Measurements from ENCODE around the gene ESRRG. TPM values are rescaled to one million over a fixed set of nuclear protein-coding genes. Genes with fewer than 3 reads are reported as not detected.
A peak's percentile ranks its signal among the peaks of the same experiment; 100 is the strongest.

The ESRRG gene
- total and polyA plus RNA-seq, 2 of the 8 experiments (the other 6 are each of a cell fraction or from before 2014, with no cell fraction given): 0.59 to 1.4 TPM

DNA sequence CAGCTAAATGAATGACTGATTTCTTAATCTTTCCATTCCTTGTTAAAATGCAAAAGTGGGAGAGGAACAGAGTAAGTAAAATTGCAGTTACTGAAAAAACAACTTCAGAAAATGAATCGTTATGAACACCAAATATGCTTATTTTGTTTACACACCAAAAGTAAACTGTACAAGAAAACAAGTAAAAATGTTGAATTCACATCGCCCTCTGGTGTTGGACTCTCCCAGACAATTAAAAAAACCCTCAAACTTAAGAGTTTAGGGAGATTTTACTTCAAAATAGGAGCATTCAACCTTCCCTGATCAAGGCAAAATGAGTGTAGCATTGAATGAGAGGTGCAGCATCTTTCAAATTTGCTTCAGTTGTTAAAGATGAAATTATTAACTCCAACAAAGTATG lies 19.4 kb upstream of the ESRRG start:
- Histone ChIP-seq H3K23me2 (ENCODE audit: low read depth, low read length) (no peaks in the 10 kb centered on the region), H3K23ac (ENCODE audit: insufficient read length) (no peak overlapping the region), H3K36me3 (ENCODE audit: control insufficient read depth in 2 of 4, insufficient read depth in 4 of 4, low read length in 3 of 4) (no peaks in the 10 kb centered on the region), H3K56ac (replicated peaks; ENCODE audit: insufficient read length, low read depth, low read length) (no peak overlapping the region), H3K4me3 (ENCODE audit: extremely low read depth in 1 of 4, insufficient read depth in 2 of 4, low read depth in 3 of 4, low read length in 4 of 4) (no peak overlapping the region), H2BK12ac (ENCODE audit: low read depth, low read length) (no peak overlapping the region), H3K4me1 (replicated peaks in 1 of 4; ENCODE audit: control insufficient read depth in 3 of 4, insufficient read depth in 4 of 4, low read length in 3 of 4) (peaks cover 0 to 8% (median under 1%) of the 10 kb centered on the region in 4 experiments; a peak in 3 of 7 replicates), H2BK20ac (ENCODE audit: low read length) (no peak overlapping the region), H2BK15ac (ENCODE audit: low read length) (no peak overlapping the region), H3K4ac (replicated peaks; ENCODE audit: insufficient read length, low read depth, low read length) (no peak overlapping the region), H3K9me3 (ENCODE audit: insufficient read depth in 2 of 2, low read depth in 1 of 2, low read length in 1 of 2) (no peaks in the 10 kb centered on the region), H3K18ac (ENCODE audit: extremely low read depth, low read length) (no peak overlapping the region), H2AK5ac (ENCODE audit: low read depth, low read length) (no peak overlapping the region), H2AFZ (ENCODE audit: low read length) (no peak overlapping the region), H3K79me2 (ENCODE audit: control insufficient read depth in 1 of 2, insufficient read depth in 2 of 2, low read length in 2 of 2) (no peaks in the 10 kb centered on the region), H3K4me2 (ENCODE audit: insufficient read depth in 1 of 2, low read depth in 2 of 2, low read length in 2 of 2) (no peak overlapping the region), H3K14ac (ENCODE audit: insufficient read length) (no peak overlapping the region), H3K27me3 (replicated peaks in 1 of 4; ENCODE audit: control insufficient read depth in 3 of 4, extremely low read depth in 1 of 4, insufficient read depth in 3 of 4, low read length in 3 of 4) (no peaks in the 10 kb centered on the region), H4K20me1 (replicated peaks in 1 of 2; ENCODE audit: control insufficient read depth in 1 of 2, insufficient read depth in 2 of 2, low read length in 2 of 2) (peaks cover 0 to 1% of the 10 kb centered on the region in 2 experiments), H4K5ac (ENCODE audit: insufficient read length, low read depth, low read length) (no peak overlapping the region), H2BK5ac (ENCODE audit: low read depth, low read length) (no peak overlapping the region), H4K91ac (replicated peaks; ENCODE audit: insufficient read length, low read length) (no peak overlapping the region), H3K79me1 (ENCODE audit: low read depth, low read length) (no peaks in the 10 kb centered on the region), H3K9ac (replicated peaks in 1 of 4; ENCODE audit: extremely low read depth in 1 of 4, low read depth in 3 of 4, low read length in 3 of 4) (no peak overlapping the region), H3K27ac (ENCODE audit: low read depth, low read length) (no peak overlapping the region), H2BK120ac (replicated peaks; ENCODE audit: low read depth, low read length) (no peak overlapping the region), H4K8ac (ENCODE audit: extremely low read depth, insufficient read depth, low read length) (no peak overlapping the region)
- FAIRE-seq (no peak), DNase-seq (ENCODE audit: low read depth in 1 of 2, low spot score in 2 of 2) (no peak)
- TF ChIP-seq CTCF (IDR thresholded peaks at IDR 0.05; ENCODE audit: control extremely low read depth in 1 of 3, insufficient read depth in 1 of 3, low read depth in 1 of 3, low read length in 3 of 3): peak in 2 of 3 experiments; percentile 14 to 42; a peak in 2 of 4 replicates
- TF ChIP-seq RAD21 (IDR thresholded peaks at IDR 0.05 in 1 of 2, conservative IDR thresholded peaks at IDR 0.05 in 1 of 2; ENCODE audit: low read depth in 2 of 2, low read length in 2 of 2): peak; percentile 39 to 44
- TF ChIP-seq CHD1 (IDR thresholded peaks at IDR 0.05; ENCODE audit: low read depth, low read length): no peak
- ChIA-PET POLR2A (ENCODE audit: partially characterized antibody) (no interaction called here), CTCF (ENCODE audit: partially characterized antibody) (interaction anchor here (0.6 to 1.7 kb wide), 18 partner anchors 10 to 306 kb away, joined by 3 to 5 read pairs (median 3); partner anchors contain the start of gene ESRRG)
- 41% methylated on average over 2 of the region's 2 CpGs; no CpG with 5 or more reads in 1 of the 2 experiments for WGBS, 2 experiments (ENCODE audit: extremely low coverage in 1 of 2, insufficient coverage in 1 of 2, insufficient read length in 1 of 2, insufficient replicate concordance in 2 of 2, low coverage in 1 of 2, low lambda C conversion rate in 2 of 2, missing lambda C conversion rate in 1 of 2)

Data from H1 (cell line).